ENCODE data around the gene HMGXB3. TPM values are rescaled to one million over a fixed set of nuclear protein-coding genes. Genes with fewer than 3 reads are reported as not detected.

The HMGXB3 gene
- total RNA-seq, 2 experiments from 2014 or later: 41.4 to 41.6 TPM

DNA sequence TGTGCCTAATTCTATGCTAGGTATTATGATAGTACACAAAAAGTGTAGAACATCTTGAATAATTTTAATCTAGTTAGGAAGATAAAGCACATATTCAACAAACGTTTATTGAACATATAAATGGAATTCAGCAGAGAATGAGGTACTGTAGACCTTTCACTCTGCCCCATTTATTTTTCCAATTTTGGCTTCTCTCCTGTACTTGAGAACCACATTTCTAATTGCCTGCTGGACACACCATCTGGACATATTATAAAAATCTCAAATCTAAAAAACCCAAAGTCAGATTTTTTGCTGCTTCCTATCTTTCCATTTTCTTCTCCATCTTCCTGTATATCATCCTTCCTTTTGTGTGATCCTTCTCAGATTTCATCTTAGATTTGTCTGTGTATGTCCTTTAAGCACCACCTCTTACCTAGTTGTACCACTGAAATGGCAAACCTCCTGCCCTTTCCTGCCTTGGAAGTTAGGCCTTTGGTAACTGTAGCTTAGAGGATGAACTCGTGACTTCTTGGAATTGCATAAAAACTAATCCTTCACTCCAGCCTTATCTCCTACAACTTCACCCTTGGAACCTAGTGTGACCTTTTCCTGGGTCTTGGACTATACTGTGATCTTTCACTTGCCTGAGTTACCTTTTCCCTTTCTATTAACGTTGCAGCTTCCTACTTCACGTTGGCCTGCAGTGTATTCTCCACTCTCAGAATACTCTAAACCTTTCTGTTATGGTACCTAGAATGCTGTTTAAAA lies 31.2 kb upstream of the HMGXB3 start:
- CTCF ChIA-PET: interaction anchor here (1.2 to 1.6 kb wide), 2 partner anchors 10 to 136 kb away, joined by 5 to 7 read pairs; partner anchors contain the start of gene SLC26A2
- POLR2A ChIA-PET: no interaction called here

DNA sequence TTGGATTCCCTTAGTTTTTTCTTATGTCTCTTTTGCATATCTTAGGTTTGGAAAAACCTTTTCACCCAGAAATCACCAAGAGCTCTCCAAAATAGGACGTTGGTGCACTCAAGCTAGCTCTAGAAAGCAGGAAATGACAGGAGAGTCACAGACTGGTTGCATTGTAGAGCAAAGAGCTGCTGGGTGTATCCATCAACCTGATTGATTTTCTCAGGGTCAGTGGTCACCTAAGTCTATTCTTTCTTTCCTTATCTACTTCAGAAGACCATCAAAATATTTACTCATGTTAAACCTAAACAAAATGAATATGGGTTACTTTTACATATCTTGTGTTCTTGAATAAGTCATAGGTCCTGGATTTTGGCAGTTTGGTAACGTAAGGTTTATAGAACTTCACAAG lies 25.1 kb upstream of the HMGXB3 start:
- ChIA-PET POLR2A (no interaction called here), CTCF (no interaction called here)

DNA sequence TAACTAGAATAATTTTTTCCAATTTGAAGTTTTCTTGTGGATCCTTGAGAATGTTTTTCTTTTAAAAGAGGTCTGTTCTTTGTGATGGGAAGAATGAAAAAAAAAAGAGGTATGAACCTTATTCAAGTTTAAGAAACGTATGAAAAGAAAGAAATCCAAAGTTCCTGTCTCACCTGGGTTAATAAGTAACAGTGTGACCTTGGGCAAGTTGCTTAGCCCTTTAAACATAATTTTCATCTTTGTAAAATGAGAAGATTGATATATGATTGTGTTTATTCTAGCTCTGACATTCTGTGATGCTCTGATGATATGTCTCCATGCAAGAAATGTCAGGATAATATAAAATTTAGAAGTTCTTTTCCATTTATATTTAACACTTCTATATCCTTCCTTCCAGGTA lies 20.6 kb upstream of the HMGXB3 start:
- ChIA-PET POLR2A (no interaction called here), CTCF (interaction anchor here (0.6 kb wide), 1 partner anchor 11 kb away, joined by 3 read pairs; no protein-coding TSS in a partner anchor)

DNA sequence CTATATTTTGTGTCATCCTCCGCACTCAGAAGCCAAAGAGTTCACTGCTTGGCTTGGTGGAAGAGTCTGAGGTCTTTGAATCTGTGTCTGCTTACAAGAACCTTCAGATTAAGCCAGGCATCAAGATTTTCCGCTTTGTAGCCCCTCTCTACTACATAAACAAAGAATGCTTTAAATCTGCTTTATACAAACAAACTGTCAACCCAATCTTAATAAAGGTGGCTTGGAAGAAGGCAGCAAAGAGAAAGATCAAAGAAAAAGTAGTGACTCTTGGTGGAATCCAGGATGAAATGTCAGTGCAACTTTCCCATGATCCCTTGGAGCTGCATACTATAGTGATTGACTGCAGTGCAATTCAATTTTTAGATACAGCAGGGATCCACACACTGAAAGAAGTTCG lies 19.3 kb upstream of the HMGXB3 start:
- CTCF ChIA-PET: interaction anchor here (0.5 to 1.8 kb wide), 2 partner anchors 9 to 110 kb away, joined by 3 to 5 read pairs; no protein-coding TSS in a partner anchor
- POLR2A ChIA-PET: no interaction called here

DNA sequence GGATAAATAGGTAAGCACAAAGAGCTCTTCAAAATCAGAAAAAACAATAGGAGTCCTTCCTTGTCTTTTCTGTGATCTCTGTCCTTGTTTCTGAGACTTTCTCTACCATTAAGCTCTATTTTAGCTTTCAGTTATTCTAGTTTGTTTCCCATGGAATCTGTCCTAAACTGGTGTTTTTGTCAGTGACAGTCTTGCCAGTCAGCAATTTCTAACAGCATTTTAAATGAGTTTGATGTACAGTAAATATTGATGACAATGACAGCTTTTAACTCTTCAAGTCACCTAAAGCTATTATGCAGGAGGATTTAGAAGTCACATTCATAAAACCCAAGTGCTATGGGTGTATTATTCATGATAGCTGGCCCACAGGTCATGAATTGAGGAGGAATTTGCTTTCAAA lies 18.0 kb upstream of the HMGXB3 start:
- POLR2A ChIA-PET: no interaction called here
- CTCF ChIA-PET: interaction anchor here (1.8 kb wide), 1 partner anchor 8 kb away, joined by 5 read pairs; no protein-coding TSS in a partner anchor

DNA sequence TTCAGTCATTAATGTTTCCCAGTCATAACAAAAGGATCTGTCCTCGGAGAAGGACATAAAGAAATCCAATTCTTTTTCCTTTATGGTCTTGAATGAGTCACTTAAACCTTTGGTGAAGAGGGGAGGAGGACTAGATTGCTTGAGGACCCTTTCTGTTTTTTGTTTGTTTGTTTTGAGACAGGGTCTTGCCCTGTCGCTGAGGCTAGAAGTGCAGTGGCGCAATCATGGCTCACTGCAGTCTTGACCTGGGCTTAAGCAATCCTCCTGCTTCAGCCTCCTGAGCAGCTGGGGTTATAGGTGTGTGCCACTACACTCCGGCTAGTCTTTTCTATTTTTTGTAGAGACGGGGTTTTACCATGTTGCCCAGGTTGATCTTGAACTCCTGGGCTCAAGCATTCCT lies 12.4 kb upstream of the HMGXB3 start:
- POLR2A ChIA-PET: no interaction called here

DNA sequence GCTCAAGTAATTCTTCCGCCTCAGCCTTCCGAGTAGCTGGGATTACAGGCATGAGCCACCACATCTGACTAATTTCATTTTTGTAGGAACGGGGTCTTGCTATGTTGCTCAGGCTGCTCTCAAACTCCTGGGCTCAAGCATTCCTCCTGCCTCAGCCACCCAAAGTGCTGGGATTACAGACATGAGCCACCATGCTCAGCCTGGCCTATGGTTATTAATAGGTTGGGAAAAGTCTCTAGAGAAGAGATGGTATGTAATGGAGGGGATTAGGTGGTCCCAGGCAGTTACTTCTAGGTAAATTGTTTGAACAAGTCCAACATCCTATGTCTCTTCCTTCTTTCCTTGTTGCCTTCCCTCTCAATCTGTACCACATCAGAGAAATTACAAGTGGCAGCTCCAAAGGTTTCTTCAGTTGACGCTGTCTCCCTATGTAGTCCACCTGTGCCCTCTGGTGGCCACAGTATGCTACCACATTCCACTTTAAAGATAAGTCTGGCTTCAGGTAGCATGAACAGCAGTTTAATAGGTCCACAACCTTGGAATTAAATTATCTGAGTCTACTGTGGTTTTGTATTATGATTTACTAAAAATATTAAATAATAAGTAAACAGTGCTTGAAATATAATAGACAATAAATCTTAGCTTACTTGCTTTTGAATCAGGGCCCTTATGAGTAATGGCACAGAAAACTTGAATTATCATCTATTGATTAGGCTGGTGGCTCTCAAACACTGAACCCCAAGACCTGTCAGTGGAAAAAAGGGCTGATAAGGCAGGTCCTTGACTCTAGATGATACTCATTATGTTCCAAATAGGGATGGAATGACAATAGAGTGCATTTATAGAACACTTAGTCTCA lies 9.8 kb upstream of the HMGXB3 start:
- POLR2A ChIA-PET: no interaction called here

More for the DNA sequence above, 12.4 kb upstream of the HMGXB3 start:
- CTCF ChIA-PET: interaction anchor here (1.6 kb wide), 1 partner anchor 154 kb away, joined by 6 read pairs; no protein-coding TSS in a partner anchor

DNA sequence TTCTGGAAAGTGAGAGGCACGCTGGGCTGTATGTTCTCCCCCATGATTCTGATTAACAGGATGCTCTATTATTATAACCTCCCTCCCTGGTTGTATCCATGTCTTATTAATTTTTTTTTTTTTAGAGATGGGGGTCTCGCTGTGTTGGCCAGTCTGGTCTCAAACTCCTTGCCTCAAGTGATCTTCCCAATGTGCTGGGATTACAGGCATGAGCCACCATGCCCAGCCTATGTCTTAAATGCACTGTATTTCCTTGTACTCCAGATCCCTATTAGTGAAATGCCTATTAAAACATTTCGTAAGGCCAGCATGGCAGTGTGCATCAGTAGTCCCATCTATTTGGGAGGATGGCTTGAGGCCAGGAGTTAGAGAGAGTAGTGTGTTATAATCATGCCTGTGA lies 7.1 kb upstream of the HMGXB3 start:
- ChIA-PET POLR2A (no interaction called here), CTCF (interaction anchor here (1.2 to 4.0 kb wide), 2 partner anchors 159 to 227 kb away, joined by 3 to 27 read pairs; no protein-coding TSS in a partner anchor)

More for the DNA sequence above, 9.8 kb upstream of the HMGXB3 start:
- CTCF ChIA-PET: interaction anchor here (0.5 to 4.0 kb wide), 22 partner anchors 8 to 354 kb away, joined by 3 to 27 read pairs (median 4); partner anchors contain the start of genes HMGXB3, SLC26A2 and TIGD6

DNA sequence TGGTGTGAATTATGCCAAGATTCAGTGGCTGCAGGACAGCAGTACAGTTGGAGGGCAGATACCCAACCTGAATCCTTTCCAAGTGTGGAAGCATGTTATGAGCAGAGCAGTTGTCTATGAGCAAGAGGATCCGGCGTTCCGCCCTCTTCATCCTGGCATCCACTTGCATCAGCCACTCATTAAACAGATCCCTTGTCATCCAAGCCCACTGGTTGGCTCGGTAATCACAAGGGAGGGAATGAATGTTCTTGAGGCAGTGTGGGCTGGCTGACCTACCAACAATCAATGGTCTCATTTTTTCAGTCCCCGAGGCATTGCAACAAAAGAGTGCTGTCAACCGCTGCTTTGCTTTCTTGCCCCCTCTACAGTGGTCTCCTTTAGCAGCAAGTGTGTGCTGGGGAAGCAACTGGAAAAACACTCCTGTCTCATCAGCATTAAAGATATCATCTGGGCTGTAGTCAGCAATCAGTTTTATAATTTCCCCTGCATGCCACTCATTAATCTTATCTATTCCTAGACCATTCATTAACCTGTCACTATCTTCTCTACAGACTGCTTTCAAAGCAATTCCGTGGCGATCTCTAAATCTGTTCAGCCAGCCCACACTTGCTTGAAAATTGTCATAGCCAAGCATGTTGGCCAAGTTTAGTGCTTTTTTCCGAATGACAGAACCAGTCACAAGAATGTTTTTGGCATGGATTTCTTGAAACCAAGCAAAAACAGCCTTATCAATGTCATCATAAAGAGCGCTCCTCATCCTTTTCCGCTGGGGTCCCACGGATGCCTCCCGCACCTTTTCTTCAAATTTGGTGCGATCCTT lies 4.9 kb upstream of the HMGXB3 start:
- POLR2A ChIA-PET: no interaction called here
- CTCF ChIA-PET: interaction anchor here (1.4 kb wide), 1 partner anchor 167 kb away, joined by 6 read pairs; no protein-coding TSS in a partner anchor

DNA sequence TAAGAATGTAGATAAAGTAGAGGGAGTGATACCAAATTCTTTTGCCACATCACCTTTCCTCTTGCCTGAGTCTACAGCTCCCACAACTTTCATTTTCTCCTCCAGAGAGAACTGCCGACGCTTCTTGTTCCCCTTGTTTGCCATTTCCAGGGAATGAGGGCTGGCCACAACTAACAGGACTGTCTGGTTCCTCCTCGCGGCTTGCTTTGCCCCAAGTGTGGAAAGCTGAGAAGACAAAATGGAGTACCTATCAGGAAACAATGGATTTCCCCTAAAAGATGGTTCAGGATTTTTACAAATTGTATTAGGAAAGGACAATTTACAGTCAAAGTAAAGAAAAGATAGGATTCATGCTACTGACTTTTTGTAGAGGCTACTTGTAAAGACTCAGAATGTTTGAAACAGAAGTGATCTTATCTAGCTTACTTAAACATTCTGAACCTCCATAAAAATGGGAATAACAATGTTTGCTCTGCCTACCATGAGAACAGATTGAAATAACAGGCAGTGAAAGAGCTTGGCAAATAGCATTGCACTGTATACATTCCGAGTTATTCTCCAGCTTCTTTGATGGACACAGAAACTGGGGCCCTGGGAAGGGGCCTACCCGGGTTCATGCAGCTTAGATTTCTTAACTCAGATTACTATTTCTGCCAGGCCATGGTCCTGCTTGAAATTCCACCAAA lies 4.2 kb upstream of the HMGXB3 start:
- CTCF ChIA-PET: interaction anchor here (1.4 kb wide), 1 partner anchor 168 kb away, joined by 6 read pairs; no protein-coding TSS in a partner anchor
- POLR2A ChIA-PET: no interaction called here

DNA sequence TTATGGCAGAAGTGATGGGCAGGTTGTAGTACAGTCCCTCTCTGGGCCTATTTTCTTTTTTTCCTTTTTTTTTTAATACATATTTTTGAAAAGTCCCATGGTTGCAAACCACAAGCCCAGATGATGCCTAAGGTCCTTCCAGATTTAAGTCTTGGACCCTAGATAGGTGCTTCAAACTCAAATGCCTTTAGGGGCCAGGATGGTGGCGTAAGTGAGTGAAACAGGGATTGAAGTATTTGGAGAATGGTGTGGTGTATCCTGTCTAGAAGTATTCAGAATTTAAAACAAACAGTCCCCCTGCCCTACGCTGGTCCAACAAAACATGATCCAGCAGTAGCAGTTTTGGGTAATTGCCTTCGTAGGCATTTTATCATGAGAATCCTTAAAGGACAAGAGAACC lies 2.3 kb upstream of the HMGXB3 start:
- ChIA-PET POLR2A (no interaction called here), CTCF (interaction anchor here (1.3 kb wide), 1 partner anchor 164 kb away, joined by 6 read pairs; no protein-coding TSS in a partner anchor)

DNA sequence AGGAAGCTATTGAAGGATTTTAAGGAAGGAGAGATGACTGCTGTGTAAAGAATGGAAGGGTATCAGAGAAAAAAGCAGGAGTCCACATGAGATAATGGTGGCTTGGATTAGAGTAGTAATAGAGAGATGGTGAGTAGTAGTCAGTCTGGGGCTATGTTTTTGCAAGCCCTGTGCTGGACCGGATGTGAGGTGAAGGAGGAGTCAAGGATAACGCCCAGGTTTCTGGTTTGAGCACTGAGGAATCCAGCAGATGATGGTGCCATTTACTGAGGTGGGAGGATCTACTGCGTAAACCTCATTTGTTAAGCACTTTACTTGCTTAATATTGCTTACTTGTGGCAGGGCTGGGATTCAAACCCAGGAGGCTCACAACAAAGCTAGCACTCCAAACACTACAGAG lies 1.2 kb upstream of the HMGXB3 start:
- CTCF ChIA-PET: interaction anchor here (1.0 kb wide), 1 partner anchor 9 kb away, joined by 4 read pairs; no protein-coding TSS in a partner anchor
- POLR2A ChIA-PET: interaction anchor here (0.9 to 1.4 kb wide), 2 partner anchors 37 to 448 kb away, joined by 3 read pairs; partner anchors contain the start of gene CSNK1A1

DNA sequence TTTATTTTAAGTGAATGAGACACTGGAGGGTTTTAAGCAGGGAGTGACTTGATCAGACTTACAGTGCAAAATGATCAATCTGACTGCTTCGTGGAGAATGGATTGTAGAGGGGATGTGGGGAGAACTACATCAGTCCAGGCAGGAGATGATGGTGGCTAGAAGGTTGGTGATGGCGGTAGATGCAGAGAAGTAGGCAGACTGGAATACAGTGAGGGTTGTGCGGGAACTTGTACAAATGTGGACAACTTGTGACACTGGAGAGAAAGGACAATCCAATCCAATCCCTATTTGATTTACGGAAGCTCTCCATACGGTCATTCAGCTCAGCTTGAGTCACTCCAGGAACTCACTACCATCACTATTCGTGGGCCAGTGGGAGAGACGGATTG lies 678 bp upstream of the HMGXB3 start:
- CTCF ChIA-PET: interaction anchor here (0.8 to 1.8 kb wide), 3 partner anchors 9 to 22 kb away, joined by 3 to 11 read pairs (median 3); no protein-coding TSS in a partner anchor
- POLR2A ChIA-PET: interaction anchor here (0.9 to 1.5 kb wide), 5 partner anchors 38 to 449 kb away, joined by 3 to 11 read pairs (median 5); partner anchors contain the start of genes CSNK1A1 and SLC26A2

DNA sequence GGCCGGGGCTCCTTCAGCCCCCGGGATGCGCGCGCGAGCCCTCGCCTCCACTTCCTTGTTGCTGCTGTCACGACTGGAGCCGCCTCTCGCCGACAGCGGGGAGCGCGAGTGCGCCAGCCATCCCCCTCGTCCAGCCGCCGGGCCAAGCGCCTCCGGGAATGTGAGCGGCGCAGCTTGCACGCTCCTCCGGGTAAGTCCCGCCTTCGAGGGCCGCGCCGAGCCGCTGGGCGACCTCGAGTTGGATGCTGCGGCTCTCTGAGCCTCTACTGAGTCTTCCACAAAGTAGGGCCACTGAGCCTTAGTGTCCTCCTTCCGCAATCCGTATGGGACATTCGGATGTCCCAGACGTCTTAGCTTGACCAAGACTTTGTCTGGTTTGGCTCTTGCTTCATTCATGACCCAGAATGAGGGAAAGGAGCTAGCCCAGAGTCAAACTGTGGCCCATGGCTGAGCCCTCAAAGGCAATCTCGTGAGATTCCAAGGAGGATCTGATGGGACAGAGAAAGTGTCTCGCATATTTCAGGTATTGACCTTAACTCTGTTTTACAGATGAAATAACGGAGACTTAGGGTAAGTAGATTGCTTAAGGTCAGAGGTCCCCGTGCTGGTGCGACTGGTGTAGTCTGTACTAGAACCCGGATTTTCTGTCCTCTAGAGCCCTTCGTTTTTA lies 586 bp downstream of the HMGXB3 start:
- ChIA-PET CTCF (interaction anchor here (1.0 to 1.8 kb wide), 2 partner anchors 8 to 10 kb away, joined by 3 to 11 read pairs; no protein-coding TSS in a partner anchor), POLR2A (interaction anchor here (1.1 to 1.5 kb wide), 3 partner anchors 41 to 269 kb away, joined by 5 to 11 read pairs (median 8); partner anchors contain the start of gene SLC26A2)

DNA sequence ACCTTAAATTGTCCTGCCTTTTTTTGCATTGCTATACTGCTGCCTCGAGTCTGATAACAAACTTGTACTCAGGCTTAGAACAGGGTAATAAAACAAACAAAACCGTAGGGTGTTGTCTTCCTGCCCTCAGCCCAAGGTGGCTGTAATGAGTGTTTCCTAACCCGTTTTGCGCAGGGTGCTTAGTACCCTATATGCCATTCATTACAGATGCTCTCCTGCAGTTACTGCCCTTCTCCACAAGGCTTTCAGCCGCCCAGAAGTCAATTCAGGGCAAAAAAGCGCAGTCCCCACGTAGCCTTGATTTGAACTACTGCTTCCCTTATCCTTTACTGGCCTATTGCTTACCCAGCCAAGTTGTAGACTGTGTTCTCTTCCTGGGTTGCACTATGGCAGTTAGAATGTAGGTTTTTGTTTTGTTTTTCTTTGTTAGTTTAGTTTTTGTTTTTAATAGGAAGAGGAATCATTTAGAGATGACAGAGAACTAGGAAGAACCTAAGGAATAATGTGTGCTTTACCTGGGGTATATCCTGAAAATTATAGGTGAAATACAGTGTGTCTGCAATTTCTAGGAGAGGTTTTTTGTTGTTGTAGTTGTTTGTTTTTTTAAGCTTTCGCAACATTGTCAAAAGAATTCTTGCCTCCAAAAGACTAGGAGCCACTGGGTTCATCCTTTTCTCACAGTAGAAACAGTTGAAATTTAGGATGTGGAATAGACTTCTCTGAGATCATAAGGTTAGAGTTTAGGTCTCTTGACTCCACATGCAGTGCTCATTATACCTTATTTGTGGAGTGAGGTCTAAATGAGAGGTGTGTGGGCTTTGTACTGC lies 1.3 kb downstream of the HMGXB3 start:
- POLR2A ChIA-PET: no interaction called here
- CTCF ChIA-PET: interaction anchor here (1.8 kb wide), 1 partner anchor 11 kb away, joined by 11 read pairs; no protein-coding TSS in a partner anchor

DNA sequence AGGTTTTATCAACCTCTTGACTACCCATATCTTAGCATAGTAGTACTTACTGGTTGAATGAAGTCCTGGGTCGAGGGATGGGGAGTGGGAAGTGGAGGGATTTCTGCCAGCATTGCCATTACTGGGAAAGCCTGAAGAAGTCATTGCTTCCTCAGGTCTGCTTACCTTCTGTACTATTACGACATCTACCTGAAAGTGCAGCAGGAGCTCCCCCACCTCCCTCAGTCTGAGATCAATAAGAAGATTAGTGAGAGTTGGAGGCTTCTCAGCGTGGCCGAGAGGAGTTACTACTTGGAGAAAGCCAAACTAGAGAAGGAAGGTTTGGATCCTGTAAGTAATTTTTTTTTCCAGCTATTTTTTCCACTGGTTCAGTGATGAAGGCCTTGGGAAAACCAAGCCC lies 5.8 kb downstream of the HMGXB3 start:
- POLR2A ChIA-PET: no interaction called here
- CTCF ChIA-PET: no interaction called here

DNA sequence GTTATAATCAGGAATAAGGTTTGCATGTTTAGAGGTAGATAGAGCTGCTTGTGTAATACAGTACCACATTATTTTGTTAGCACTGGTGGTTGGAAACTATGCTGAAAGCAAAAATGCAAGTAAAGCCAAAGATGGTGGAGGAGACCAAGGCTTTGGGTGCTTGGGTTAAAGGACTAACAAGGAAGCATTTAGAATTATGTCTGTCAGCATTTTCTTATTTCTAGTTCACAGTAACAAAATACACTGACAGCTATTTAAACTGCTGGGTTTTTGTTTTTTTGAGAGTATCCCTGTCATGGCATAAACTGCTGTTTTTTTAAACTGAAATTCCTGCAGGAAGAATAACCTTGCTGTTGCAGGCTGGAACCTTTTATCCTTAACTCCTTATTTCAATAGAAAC lies 6.5 kb downstream of the HMGXB3 start:
- CTCF ChIA-PET: no interaction called here
- POLR2A ChIA-PET: no interaction called here

All from activated CD8-positive, alpha-beta memory T cell treated with anti-CD3 and anti-CD28 coated beads for 36 hours (primary cell).